Lower leg skin (tissue), 3 donors: ENCODE data around the gene TNNT2.

Experiments used
- CTCF ChIP-seq, 3 donors: fragments of 450-650 bp; IDR thresholded peaks; one replicate each; pipeline ENCODE4 v1.5.1; 2016; ENCODE audit warnings: antibody characterized with exemption in 3 of 3, mild to moderate bottlenecking in 3 of 3, moderate library complexity in 2 of 3
- POLR2A ChIP-seq, 2 donors: fragments of 450-650 bp; IDR thresholded peaks; one replicate each; pipeline ENCODE4 v1.6.1; 2016 to 2017; ENCODE audit warnings: antibody characterized with exemption in 2 of 2, mild to moderate bottlenecking in 1 of 2, moderate library complexity in 1 of 2

- TF ChIP-seq CTCF (IDR thresholded peaks at IDR 0.05) (no peak), POLR2A (IDR thresholded peaks at IDR 0.05) (no peak)
Measured at GRCh38 chr1:201391651-201392511, 14.4 kb upstream of the TNNT2 start.
